H9 (cell line): Measurements from ENCODE around the gene TNFAIP8L3. TPM values are rescaled to one million over a fixed set of nuclear protein-coding genes. Genes with fewer than 3 reads are reported as not detected.

Experiments
- DNase-seq: peaks from one replicate; pipeline ENCODE4 v3.0.0-alpha.2; 2017
- H2AFZ ChIP-seq: one replicate; pipeline ENCODE4 v1.6.1; 2013; ENCODE audit warnings: mild to moderate bottlenecking, low read length, control low read depth, moderate library complexity
- H2AK5ac ChIP-seq: 2 replicates; pipeline ENCODE4 v1.6.1; 2013; ENCODE audit warnings: low read length, control low read depth, mixed read lengths; ENCODE audit not compliant: insufficient read length
- H2BK120ac ChIP-seq: one replicate; pipeline ENCODE4 v1.6.1; 2013; ENCODE audit warnings: low read depth, mild to moderate bottlenecking, low read length, control low read depth, inconsistent platforms; ENCODE audit not compliant: poor library complexity, severe bottlenecking
- H2BK12ac ChIP-seq: 2 replicates; pipeline ENCODE4 v1.6.1; 2013; ENCODE audit warnings: low read length, control low read depth, mixed read lengths, low read depth; ENCODE audit not compliant: insufficient read length
- H2BK15ac ChIP-seq: 2 replicates; pipeline ENCODE4 v1.6.1; 2013; ENCODE audit warnings: low read depth, low read length, control low read depth
- H2BK20ac ChIP-seq: one replicate; pipeline ENCODE4 v1.6.1; 2013; ENCODE audit warnings: low read depth, mild to moderate bottlenecking, low read length, control low read depth, inconsistent platforms; ENCODE audit not compliant: poor library complexity, severe bottlenecking
- H2BK5ac ChIP-seq: 2 replicates; pipeline ENCODE4 v1.6.1; 2013; ENCODE audit warnings: low read length, control low read depth, mixed read lengths; ENCODE audit not compliant: insufficient read length
- H3K14ac ChIP-seq: 2 replicates; pipeline ENCODE4 v1.6.1; 2013; ENCODE audit warnings: low read length, control low read depth; ENCODE audit not compliant: insufficient read depth
- H3K18ac ChIP-seq: 2 replicates; pipeline ENCODE4 v1.6.1; 2013; ENCODE audit warnings: low read depth, mild to moderate bottlenecking, mixed read lengths, low read length, control low read depth; ENCODE audit not compliant: insufficient read length
- H3K23ac ChIP-seq: 2 replicates; pipeline ENCODE4 v1.6.1; 2013; ENCODE audit warnings: low read length, control low read depth, mixed read lengths, low read depth; ENCODE audit not compliant: insufficient read length
- H3K23me2 ChIP-seq: 2 replicates; pipeline ENCODE4 v1.6.1; 2013; ENCODE audit warnings: low read depth, mild to moderate bottlenecking, mixed read lengths, low read length, control low read depth; ENCODE audit not compliant: insufficient read length, poor library complexity, severe bottlenecking
- H3K27ac ChIP-seq: 2 replicates; pipeline ENCODE4 v1.5.1; 2013; ENCODE audit warnings: low read length, control low read depth, mixed read lengths, low read depth; ENCODE audit not compliant: insufficient read length
- H3K27me3 ChIP-seq: 2 replicates; pipeline ENCODE4 v1.6.1; 2013; ENCODE audit warnings: low read length, control low read depth, inconsistent platforms; ENCODE audit not compliant: insufficient read depth
- H3K4ac ChIP-seq: 2 replicates; pipeline ENCODE4 v1.6.1; 2013; ENCODE audit warnings: low read depth, mild to moderate bottlenecking, control low read depth, inconsistent platforms, low read length, moderate library complexity
- H3K4me1 ChIP-seq: 2 replicates; pipeline ENCODE4 v1.6.1; 2013; ENCODE audit warnings: low read length, control low read depth, inconsistent platforms; ENCODE audit not compliant: insufficient read depth
- H3K4me2 ChIP-seq: 2 replicates; pipeline ENCODE4 v1.6.1; 2013; ENCODE audit warnings: low read length, control low read depth, mixed read lengths; ENCODE audit not compliant: insufficient read length, insufficient read depth
- H3K56ac ChIP-seq: 2 replicates; pipeline ENCODE4 v1.6.1; 2013; ENCODE audit warnings: low read depth, mild to moderate bottlenecking, mixed read lengths, low read length, control low read depth; ENCODE audit not compliant: insufficient read length
- H3K79me1 ChIP-seq: 2 replicates; pipeline ENCODE4 v1.6.1; 2013; ENCODE audit warnings: low read depth, mild to moderate bottlenecking, moderate library complexity, low read length, control low read depth, inconsistent platforms; ENCODE audit not compliant: insufficient read depth, poor library complexity, severe bottlenecking
- H3K79me2 ChIP-seq: 2 replicates; pipeline ENCODE4 v1.6.1; 2013; ENCODE audit warnings: low read length, control low read depth, inconsistent platforms; ENCODE audit not compliant: insufficient read depth
- H3K9ac ChIP-seq: 2 replicates; pipeline ENCODE4 v1.6.1; 2013; ENCODE audit warnings: low read length, control low read depth, mixed read lengths; ENCODE audit not compliant: insufficient read length; ENCODE audit errors: extremely low read depth
- H3K9me3 ChIP-seq: one replicate; pipeline ENCODE4 v1.6.1; 2013; ENCODE audit warnings: low read depth, low read length, inconsistent platforms; ENCODE audit not compliant: control insufficient read depth
- H3T11ph ChIP-seq: one replicate; pipeline ENCODE4 v1.6.1; 2013; ENCODE audit warnings: mild to moderate bottlenecking, low read length, control low read depth, inconsistent platforms
- H4K20me1 ChIP-seq: one replicate; pipeline ENCODE4 v1.6.1; 2013; ENCODE audit not compliant: control insufficient read depth, insufficient read length, insufficient read depth
- H4K5ac ChIP-seq: 2 replicates; pipeline ENCODE4 v1.6.1; 2013; ENCODE audit warnings: low read depth, mild to moderate bottlenecking, mixed read lengths, low read length, control low read depth; ENCODE audit not compliant: insufficient read length
- H4K8ac ChIP-seq: replicated peaks from 2 replicates; pipeline ENCODE4 v1.6.1; 2013; ENCODE audit warnings: low read length, control low read depth, mixed read lengths, low read depth; ENCODE audit not compliant: insufficient read length
- H4K91ac ChIP-seq: 2 replicates; pipeline ENCODE4 v1.6.1; 2013; ENCODE audit warnings: low read depth, mild to moderate bottlenecking, moderate library complexity, mixed read lengths, low read length, control low read depth; ENCODE audit not compliant: insufficient read length
- H3K27ac Mint-ChIP-seq, 3 experiments: 2 replicates in 2 of 3; 3 replicates in 1 of 3; pipeline ENCODE4 v1.8.0; 2020 to 2021; ENCODE audit warnings: mixed read lengths in 3 of 3, mild to moderate bottlenecking in 1 of 3, moderate library complexity in 1 of 3
- H3K27me3 Mint-ChIP-seq: 2 replicates; pipeline ENCODE4 v1.8.0; 2021; ENCODE audit warnings: low read depth, mild to moderate bottlenecking, moderate library complexity, mixed read lengths
- H3K36me3 Mint-ChIP-seq, 3 experiments: 2 replicates in 2 of 3; 3 replicates in 1 of 3; pipeline ENCODE4 v1.8.0; 2020 to 2021; ENCODE audit warnings: low read depth in 3 of 3, mixed read lengths in 3 of 3; ENCODE audit not compliant: insufficient read depth in 1 of 3
- H3K4me1 Mint-ChIP-seq, 2 experiments: 2 replicates each; pipeline ENCODE4 v1.8.0; 2020; ENCODE audit warnings: mixed read lengths in 2 of 2
- H3K4me3 Mint-ChIP-seq, 2 experiments: 2 replicates in 1 of 2; 3 replicates in 1 of 2; pipeline ENCODE4 v1.8.0; 2020 to 2021; ENCODE audit warnings: mild to moderate bottlenecking in 2 of 2, mixed read lengths in 2 of 2, moderate library complexity in 1 of 2
- H3K9me3 Mint-ChIP-seq, 2 experiments: 2 replicates in 1 of 2; 3 replicates in 1 of 2; pipeline ENCODE4 v1.8.0; 2020; ENCODE audit warnings: mild to moderate bottlenecking in 2 of 2, mixed read lengths in 2 of 2, moderate library complexity in 1 of 2
- CTCF ChIP-seq: fragments of 200-600 bp; sonication (generic); conservative IDR thresholded peaks from 3 replicates; pipeline ENCODE4 v1.8.0; 2021; ENCODE audit warnings: antibody characterized with exemption, mild to moderate bottlenecking
- WGBS: extraction: QIAGEN DNeasy Blood & Tissue Kit; methylation state at CpG from one replicate; pipeline ENCODE4 v1.1.7; 2013; ENCODE audit warnings: missing lambda C conversion rate, low lambda C conversion rate, mixed read lengths; ENCODE audit not compliant: insufficient read length; ENCODE audit errors: extremely low coverage; 5-methylcytosine and 5-hydroxymethylcytosine counted together
- total RNA-seq: library from RNA; stranded (reverse); gene quantifications from 2 replicates; pipeline ENCODE4 v1.2.1, GENCODE V29; 2021

The TNFAIP8L3 gene
- total RNA-seq, 1 experiment from 2014 or later: 0.22 TPM

- H3K23me2 ChIP-seq: no peaks in the 10 kb centered on the region
- H3K23ac ChIP-seq: no peak overlapping the region
- no peak overlapping the region for H3K14ac ChIP-seq
- H2BK120ac ChIP-seq: no peak overlapping the region
- no peaks in the 10 kb centered on the region for H4K20me1 ChIP-seq
- DNase-seq: no peak
- no peak overlapping the region for H2BK5ac ChIP-seq
- no CpG with 5 or more reads among the region's 1 CpG for WGBS
- no peak overlapping the region for H3K9ac ChIP-seq
- no peak overlapping the region for H2BK20ac ChIP-seq
- peaks cover 0 to 5% of the 10 kb centered on the region in 2 experiments; a peak in 1 of 4 replicates for H3K4me1 Mint-ChIP-seq
- H3K4me3 Mint-ChIP-seq: no peak overlapping the region
- H4K5ac ChIP-seq: no peak overlapping the region
- no peak overlapping the region for H2BK12ac ChIP-seq
- H3K79me1 ChIP-seq: no peaks in the 10 kb centered on the region
- peaks cover 0 to 3% (median 0%) of the 10 kb centered on the region in 3 experiments; a peak in 1 of 7 replicates for H3K36me3 Mint-ChIP-seq
- H3K27ac ChIP-seq: no peak overlapping the region
- H3K4me1 ChIP-seq: no peaks in the 10 kb centered on the region
- H4K8ac ChIP-seq: no peak overlapping the region
- H3K18ac ChIP-seq: no peak overlapping the region
- no peak for TF ChIP-seq CTCF
- H3K27me3 ChIP-seq: no peaks in the 10 kb centered on the region
- H2AFZ ChIP-seq: no peak overlapping the region
- H3K79me2 ChIP-seq: no peaks in the 10 kb centered on the region
- H3K4me2 ChIP-seq: no peak overlapping the region
- no peak overlapping the region for H3K4ac ChIP-seq
- 0 out of 5 replicates have a peak, but pooled peaks cover 0 to 3% of the 10 kb centered on the region in 2 experiments for H3K9me3 Mint-ChIP-seq
- H3T11ph ChIP-seq: no peak overlapping the region
- H4K91ac ChIP-seq: no peak overlapping the region
- H3K27ac Mint-ChIP-seq: no peak overlapping the region
- H2AK5ac ChIP-seq: no peak overlapping the region
- no peak overlapping the region for H3K56ac ChIP-seq
- H3K9me3 ChIP-seq: no peaks in the 10 kb centered on the region
- H3K27me3 Mint-ChIP-seq: peaks cover 4% of the 10 kb centered on the region
- no peak overlapping the region for H2BK15ac ChIP-seq
Observed at GRCh38 chr15:51130344-51130743, 35.6 kb upstream of the TNFAIP8L3 start.
